ENCODE results near the gene MTHFD2L.

DNA sequence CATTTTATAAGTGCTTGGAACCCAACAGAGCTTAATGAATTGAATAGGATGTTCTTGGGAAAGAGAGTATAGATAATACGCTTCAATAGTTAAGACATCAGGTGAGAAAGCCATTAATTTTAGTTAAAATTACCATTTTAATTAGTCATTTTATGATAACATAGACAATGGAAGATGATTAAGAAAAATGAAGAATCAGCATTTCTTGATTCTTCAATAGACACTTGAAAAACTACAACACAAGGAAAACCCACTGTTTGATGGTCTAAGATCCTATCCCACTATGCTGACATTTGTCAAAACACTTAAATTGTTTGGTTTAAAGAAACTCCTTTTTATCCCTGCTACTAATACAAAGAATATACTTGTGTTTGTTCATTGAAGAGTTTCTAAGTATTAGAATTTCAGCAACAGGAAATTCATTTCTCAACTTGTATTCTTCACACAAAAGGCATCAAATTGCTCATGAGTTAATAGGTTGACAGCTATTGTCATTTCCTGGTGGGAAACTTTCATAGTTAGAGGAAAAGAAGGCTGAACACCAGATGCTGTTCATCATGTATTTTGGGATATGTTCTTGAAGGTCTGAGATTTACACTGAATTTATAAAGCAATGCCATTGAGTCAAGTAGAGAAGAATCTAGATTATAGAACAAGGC, 49.3 kb upstream of the MTHFD2L start:
- TF ChIP-seq, protein P1, sequence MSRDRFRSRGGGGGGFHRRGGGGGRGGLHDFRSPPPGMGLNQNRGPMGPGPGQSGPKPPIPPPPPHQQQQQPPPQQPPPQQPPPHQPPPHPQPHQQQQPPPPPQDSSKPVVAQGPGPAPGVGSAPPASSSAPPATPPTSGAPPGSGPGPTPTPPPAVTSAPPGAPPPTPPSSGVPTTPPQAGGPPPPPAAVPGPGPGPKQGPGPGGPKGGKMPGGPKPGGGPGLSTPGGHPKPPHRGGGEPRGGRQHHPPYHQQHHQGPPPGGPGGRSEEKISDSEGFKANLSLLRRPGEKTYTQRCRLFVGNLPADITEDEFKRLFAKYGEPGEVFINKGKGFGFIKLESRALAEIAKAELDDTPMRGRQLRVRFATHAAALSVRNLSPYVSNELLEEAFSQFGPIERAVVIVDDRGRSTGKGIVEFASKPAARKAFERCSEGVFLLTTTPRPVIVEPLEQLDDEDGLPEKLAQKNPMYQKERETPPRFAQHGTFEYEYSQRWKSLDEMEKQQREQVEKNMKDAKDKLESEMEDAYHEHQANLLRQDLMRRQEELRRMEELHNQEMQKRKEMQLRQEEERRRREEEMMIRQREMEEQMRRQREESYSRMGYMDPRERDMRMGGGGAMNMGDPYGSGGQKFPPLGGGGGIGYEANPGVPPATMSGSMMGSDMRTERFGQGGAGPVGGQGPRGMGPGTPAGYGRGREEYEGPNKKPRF (IDR thresholded peaks at IDR 0.05; ENCODE audit: low read depth, low read length), result no peak
- TF ChIP-seq RAD21 (CRISPR knock-in tag; conservative IDR thresholded peaks at IDR 0.05 in 1 of 2, IDR thresholded peaks at IDR 0.05 in 1 of 2), result no peak
- TF ChIP-seq, protein P2, sequence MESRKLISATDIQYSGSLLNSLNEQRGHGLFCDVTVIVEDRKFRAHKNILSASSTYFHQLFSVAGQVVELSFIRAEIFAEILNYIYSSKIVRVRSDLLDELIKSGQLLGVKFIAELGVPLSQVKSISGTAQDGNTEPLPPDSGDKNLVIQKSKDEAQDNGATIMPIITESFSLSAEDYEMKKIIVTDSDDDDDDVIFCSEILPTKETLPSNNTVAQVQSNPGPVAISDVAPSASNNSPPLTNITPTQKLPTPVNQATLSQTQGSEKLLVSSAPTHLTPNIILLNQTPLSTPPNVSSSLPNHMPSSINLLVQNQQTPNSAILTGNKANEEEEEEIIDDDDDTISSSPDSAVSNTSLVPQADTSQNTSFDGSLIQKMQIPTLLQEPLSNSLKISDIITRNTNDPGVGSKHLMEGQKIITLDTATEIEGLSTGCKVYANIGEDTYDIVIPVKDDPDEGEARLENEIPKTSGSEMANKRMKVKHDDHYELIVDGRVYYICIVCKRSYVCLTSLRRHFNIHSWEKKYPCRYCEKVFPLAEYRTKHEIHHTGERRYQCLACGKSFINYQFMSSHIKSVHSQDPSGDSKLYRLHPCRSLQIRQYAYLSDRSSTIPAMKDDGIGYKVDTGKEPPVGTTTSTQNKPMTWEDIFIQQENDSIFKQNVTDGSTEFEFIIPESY (CRISPR knock-in tag; IDR thresholded peaks at IDR 0.05), result no peak
- TF ChIP-seq RNF2 (IDR thresholded peaks at IDR 0.05), result no peak
- TF ChIP-seq KDM1A (IDR thresholded peaks at IDR 0.05), result no peak
- no peak for TF ChIP-seq USF2 (CRISPR knock-in tag; IDR thresholded peaks at IDR 0.05)
- TF ChIP-seq SIRT6 (IDR thresholded peaks at IDR 0.05; ENCODE audit: low read depth, low read length), result no peak
- no peak for TF ChIP-seq YY1 (IDR thresholded peaks at IDR 0.05; ENCODE audit: borderline replicate concordance in 1 of 3, control insufficient read depth in 1 of 3, extremely low read depth in 1 of 3, insufficient read depth in 3 of 3, insufficient read length in 1 of 3, insufficient replicate concordance in 2 of 3, low read depth in 1 of 3, low read length in 2 of 3)
- TF ChIP-seq YBX1 (IDR thresholded peaks at IDR 0.05), result no peak

Measured in K562 (cell line).